Activated T-helper 1 cell treated with Interleukin-2 at 50 U/mL for 16 hours (primary cell): ENCODE data around the gene EMC10.
"Not testable (repeated sequence)": the region's sequence is repeated elsewhere in the genome, so short reads cannot be mapped to it uniquely, and the experiment has no call there.

Experiments used
- DNase-seq: peaks from one replicate; pipeline ENCODE4 v3.0.0-alpha.2; 2020; ENCODE audit warnings: low read depth

Gene EMC10

DNA sequence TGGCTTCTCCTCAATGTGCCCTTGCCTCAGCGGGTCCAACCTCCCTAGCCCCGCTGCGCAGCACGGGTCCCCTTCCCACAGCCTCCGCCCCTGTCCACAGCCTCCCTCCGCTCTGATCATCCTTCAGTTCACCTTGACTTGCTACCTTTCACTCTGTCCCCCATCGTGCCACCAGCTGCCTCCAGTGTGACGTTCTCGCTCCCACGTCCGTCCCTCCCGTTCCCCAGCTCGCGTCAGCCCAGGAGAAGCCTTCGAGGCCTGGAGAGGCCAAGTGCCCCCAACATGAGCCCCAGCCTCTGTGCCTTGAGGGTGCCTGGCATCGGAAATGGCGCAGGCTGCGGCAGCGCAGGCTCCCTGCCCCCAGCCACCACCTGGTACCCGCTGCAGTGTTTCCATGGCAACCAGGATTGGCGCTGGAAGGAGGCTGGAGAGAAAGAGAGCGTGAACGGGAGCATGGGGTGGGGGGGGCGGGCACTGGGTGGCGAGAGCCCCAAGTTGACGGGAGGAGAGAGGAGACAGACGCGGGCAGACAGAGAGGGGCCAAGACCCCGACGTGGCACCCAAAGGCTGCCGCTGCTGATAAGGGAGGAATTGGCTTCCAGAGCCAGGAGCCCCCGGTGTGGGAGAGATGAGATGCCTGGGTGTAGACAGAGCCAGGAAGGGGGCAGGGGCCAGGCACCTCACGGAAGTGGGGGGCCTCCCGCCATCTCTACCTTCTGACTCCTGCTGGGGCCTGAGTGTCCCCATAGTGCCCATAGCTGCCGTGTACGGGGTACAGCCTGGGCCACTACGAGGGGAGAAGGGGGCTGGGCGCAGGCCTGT is 38.2 kb downstream of the EMC10 start:
- no peak for DNase-seq

DNA sequence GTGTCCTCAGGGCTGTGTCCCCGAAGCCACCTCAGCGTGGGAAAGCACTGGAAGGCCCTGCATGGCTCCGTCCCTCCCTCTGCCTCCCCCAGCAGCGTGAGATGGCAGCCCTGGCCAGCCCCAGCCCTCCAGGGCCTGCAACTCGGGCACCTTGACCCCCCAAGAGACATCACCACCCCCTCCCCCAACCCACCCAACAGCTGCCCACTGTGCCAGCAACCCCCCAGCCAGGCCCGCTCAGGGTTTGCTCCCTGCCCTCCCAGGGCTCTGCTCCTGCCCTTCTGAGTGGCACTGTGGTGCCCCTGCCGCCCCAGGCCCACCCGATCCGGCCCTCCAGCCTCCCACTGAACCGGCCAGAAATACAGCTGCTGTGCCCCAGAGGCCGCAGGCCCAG is 38.9 kb downstream of the EMC10 start:
- no peak for DNase-seq

DNA sequence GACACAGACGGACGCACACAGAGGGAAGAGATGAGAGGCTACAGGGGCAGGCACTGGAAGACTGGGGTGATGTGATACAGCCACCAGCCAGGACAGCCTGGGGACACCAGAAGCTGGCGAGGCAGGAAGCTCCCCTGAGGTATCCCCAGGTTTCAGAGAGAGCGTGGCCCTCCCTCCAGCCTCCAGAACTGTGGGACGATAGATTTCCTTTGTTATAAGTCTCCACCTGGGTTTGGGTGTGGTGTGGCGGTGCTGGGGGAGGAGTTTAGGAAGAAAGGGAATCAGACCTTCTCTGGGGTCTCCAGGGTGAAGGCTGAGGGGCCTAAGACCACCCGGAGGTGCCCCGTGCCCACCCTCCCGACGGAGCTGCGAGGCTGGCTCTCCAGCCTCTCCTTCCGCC is 40.1 kb downstream of the EMC10 start:
- DNase-seq: no peak

DNA sequence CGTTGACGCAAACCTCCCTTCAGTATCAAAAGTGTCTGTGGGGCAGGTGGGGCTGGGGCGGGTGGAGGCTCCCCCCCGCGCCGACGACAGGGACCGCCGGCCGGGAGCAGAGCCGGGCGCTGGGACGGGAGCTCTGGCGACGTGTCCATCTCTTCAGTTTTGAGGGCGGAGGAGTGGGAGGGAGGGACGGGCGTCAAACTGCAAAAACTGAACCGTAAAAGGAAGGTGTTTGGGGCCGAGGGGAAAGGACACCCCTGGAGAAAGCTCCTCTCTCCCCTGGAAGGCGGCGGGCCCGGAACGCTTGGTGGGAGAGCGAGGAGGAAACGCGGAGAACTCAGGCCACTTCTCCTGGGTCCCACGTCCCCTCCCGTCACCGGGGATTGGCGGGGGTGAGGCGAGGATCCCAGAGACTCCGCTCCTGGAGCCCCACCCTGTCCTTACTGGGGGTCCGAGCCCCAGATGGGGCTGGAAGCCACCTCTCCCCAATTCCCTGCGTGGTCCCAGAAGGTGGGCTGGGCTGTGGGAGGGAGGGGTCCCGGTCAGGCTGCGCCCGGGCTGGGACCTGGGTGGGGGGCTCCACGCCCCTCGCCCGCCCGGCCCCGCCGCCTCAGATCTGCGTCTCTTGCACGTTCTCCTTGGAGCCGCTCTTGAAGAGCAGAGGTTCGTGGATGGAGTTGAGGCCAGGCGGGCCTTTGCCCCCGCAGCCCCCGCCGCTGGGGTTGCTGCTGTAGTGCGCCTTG is 40.8 kb downstream of the EMC10 start:
- DNase-seq: no peak

DNA sequence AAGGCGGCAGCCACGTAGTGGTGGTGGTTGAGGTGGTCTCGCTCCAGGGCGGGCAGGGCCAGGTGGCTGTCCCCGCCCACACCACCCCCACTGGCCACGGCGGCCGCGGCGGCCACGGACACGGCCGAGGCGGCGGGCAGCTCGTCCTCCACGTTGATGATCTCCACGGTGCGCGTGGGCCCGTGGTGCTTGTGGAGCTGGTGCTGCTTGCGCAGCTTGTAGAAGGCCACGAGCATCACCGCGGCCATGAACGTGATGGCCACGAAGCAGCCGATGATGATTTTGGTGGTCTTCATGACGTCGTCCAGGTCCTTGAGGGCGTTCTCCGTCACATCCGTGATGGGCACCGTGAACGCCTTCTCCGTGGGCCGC is 41.4 kb downstream of the EMC10 start:
- DNase-seq: no peak

DNA sequence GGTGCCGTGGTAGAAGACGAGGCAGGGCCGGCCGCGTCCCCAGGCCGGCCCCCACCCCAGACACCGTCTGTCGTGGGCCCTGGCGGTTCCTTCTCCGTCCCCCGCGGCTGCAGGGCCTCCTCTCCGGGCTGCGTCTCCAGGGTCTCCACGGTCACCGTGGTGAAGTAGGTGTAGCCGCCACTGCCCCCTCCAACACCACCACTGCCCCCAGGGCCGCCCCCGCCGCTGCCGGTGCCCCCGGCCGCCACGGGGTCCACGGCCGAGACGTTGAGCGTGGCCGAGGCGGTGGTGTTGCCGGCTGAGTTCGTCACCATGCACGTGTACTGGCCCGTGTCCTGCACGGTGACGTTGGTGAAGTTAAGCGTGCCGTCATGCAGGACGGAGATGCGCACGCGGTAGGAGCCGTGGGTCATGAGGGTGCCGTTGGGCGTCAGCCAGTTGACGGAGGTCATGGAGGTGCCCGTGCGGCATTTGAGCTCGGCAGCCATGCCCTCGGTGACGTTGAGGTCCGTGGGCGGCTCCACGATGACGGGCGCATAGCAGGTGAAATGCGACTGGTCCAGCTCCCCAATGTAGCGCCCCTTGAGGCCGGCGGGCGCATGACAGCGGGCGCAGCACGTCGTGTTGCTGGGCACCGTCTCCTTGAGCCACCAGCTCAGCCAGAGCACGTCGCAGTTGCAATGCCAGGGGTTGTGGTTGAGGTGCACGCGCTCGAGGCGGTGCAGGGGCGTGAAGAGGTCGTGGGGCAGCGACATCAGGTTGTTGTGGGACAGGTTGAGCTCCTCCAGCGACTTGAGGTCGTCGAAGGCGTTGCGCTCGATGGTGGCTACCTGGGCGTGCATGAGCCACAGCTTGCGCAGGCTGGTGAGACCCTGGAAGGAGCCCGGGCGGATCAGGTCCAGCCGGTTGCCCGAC is 42.0 kb downstream of the EMC10 start:
- DNase-seq: no peak

DNA sequence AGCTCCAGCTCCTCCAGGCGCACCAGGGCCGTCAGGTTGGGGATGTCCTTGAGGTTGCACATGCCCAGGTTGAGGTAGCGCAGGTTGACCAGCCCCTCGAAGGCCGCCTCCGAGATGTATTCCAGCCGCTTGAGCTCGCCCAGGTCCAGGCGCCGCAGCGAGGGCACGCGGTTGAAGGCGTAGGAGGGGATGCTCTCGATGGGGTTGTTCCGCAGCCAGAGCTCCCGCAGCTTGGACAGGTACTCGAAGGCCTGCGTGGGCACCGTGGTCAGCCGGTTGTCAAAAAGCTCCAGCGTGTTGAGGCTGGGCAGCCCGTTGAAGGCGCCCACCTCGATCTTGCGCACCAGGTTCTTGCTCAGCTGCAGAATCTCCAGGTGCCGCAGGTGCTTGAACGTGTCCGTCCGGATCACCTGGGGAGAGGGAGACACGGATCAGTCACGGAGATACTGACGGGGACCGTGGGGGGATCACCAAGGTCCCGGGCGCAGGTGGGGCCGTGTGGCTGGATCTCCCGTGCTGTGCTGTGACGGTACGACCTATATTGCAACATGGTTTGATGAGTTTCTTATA is 42.8 kb downstream of the EMC10 start:
- DNase-seq: no peak

DNA sequence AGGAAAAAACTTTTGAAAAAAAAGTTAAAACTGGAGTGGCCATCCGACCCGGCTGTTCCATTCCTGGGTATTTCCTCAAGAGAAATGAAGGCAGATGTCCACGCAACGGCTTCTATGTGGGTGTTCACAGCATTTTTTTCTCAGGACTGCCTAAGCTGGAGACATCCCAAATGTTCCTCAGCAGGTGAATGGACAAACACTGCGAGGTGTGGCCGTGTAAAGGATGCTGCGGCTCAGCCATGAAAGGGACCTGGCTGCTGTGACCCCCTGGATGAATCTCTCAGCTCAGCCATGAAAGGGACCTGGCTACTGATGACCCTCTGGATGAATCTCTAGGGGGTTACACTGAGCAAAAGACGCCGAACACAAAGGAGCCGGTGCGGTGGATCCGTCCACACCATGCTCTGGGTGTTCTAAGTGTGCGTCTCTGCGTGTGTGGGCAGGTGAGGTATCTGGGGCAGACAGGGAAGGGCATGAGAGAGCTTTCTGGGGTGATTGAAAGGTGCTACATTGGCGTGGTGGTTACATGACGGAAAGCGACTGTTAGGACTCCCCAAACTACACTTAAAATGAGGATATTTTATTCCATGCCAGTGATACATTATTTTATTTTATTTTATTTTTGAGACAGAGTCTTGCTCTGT is 44.6 kb downstream of the EMC10 start:
- no peak for DNase-seq

DNA sequence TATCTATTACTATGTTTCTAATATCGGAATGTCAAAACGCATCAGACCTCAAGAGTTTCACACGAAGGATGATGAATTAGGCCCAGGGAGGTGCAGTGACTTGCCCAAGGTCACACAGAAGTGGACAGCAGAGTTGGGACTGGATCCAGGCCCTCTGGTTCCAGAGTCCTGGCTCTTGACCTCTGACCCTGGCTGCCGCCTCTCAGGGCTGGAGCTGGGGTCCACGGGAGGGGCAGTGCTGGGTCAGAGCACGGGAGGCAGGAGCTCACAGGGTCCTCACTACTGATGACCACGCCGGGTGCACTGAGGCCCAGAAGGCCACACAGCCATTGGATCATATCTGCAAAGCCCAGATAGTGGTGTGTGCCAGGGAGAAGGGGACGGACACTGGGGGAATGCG is 46.6 kb downstream of the EMC10 start:
- DNase-seq: no peak

DNA sequence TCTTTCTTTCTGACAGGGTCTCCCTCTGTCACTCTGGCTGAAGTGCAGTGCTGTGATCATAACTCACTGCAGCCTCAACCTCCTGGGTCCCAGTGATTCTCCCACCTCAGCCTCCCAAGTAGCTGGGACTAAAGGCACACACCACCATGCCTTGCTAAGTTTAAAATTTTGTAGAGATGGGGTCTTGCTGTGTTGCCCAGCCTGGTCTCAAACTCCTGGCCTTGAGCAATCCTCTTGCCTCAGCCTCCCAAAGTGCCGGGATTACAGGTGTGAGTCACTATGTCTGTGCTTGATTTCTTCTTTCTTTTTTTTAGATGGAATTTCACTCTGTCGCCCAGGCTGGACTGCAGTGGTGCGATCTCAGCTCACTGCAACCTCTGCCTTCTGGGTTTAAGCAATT is 51.7 kb downstream of the EMC10 start:
- DNase-seq: not testable (repeated sequence)

DNA sequence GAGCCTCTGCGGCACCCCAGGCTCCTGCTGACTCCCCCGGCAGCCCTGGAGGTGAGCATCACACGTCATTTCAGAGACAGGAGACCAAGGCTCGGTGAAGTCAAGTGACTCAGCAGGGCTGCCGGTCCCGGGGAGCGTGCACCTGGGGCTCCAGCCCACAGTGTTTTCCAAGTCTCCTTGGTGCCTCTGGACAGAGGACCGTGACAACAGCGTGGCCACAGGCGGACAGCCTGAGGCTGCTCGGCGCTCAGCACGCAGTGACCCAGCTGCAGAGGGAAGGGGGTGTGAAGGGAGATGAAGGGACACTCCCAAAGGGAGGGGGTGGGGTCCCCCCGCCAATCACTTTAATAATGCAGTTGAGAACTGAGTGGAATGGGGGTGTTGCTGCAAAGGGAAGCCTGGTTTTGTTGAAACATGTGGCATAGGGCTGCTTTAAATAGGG is 54.9 kb downstream of the EMC10 start:
- no peak for DNase-seq

DNA sequence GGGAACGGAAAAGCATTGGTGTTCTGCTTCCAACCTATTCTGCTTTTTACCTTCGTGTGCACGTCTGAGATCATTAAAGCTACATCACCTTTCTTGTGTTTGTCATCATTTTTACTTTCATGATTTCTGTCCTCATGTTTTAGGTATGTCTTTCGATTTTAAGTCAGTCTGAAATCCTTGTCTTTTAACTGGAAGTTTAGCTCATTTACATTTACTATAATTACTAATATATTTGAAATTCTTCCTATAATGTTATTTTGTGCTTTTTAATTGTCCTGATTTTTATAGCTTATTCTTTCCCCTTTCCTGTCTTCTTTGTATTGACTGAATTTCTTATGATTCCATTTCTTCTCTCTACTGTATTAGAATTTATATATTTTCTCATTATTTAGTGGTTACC is 56.6 kb downstream of the EMC10 start:
- no peak for DNase-seq

DNA sequence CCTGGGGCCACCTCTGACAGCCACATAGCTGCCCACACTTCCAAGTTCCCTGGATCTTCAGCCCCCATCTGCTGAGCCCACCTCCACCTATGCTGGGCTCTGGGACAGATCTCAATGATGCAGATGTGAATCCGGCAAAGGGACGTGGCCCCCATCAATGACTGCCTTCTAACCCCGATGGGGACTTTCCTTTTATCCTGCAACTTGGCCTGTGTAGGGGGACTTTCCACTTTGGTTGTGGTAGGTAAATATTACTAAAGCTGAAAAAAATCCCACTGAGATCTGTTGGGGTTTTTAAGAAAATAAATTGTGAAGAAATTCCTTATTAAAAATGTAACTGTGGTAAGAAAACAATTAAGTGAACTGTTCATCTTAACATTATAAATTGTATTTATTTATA is 58.2 kb downstream of the EMC10 start:
- no peak for DNase-seq

DNA sequence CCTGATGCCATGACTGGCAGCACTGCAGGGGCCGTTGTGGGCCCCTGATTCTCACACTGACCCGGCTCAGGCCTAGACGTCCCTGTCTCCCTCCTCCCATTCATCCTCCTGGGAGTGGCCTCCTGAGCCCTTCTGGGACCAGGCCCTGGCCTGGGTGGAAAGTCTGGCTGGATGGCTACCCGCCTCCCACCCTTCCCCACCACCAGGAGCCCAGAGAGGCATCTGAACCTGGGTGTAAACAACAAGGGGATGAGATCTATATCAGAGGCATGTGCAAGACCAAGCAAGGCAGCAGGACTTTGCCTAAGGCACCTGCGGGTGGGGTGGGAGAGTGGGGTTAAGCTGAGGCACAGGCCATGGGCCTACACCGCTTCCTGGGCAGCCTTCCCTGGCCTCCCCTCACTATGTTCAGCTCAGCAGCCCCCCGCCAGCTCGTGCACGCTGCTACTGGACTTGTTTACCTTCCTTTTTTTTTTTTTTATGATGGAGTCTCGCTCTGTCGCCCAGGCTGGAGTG is 59.4 kb downstream of the EMC10 start:
- DNase-seq: no peak

DNA sequence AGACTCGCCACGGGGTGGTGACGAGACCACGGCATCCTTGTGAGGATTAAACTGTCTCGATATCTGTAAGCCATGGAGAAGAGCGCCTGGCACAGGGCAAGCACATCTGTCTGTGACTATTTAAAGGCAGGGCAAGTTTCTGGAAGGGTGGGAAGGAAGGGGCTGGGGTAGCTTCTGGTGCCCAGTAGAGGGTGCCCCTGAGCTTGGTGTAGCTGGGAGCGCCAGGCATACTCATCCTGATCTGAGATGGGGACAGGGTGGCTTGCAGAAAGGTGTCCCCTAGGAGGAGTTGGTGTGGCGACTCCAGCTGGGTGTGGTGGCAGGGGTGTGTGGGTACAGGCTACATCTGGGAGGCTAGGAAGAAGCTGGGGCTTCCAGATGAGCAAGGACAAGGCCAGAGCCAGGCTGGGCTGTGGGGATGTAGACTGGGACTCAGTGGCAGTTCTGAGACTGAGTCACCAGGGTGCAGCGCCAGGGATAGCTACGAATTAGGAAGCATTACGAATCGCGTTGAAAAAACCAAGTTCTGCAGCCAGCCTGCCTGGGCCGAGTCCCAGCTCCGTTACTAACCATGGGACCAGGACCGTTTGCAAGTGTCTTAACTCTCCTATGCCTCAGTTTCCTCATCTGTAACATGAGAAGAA is 60.5 kb downstream of the EMC10 start:
- no peak for DNase-seq

DNA sequence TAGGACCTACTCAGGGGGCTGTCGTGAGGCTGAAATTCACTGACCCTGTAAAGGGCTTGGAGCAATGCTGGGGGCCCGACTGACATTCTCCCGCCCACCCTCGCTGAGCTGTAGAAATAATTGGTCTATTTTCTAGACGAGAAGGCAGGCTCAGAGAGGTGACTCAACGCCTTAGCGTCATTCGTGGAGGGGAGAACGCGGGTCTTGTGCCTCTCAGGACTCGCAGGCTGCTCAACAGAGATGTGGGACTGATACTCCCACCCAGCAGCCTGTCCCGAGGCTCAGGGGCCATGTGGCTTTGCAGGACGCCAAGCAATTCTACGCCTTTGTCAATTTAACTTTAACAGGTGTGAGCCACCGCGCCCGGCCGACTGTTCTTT is 61.0 kb downstream of the EMC10 start:
- DNase-seq: no peak

DNA sequence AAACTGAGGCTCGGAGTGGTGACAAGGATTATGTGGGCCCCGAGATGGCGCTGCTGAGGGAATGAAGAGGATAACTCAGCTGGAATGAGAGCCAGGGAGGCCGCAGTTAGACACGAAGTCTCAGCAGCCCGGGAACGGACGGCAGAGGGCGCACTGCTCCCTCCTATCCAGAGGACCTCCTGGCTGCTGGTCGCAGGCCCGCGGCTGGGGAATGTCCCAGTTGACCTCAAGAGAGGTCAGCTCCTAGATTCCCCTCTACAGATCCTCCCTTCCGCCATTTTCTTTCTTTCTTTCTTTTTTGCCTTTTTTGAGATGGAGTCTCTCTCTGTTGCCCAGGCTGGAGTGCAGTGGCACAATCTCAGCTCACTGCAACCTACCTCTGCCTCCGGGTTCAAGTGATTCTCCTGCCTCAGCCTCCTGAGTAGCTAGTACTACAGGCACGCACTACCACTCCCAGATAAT is 61.5 kb downstream of the EMC10 start:
- DNase-seq: peak; percentile 24
